Measurements from ENCODE around the gene PPCS.
A peak's percentile ranks its signal among the peaks of the same experiment; 100 is the strongest.
"Not testable (repeated sequence)": the region's sequence is repeated elsewhere in the genome, so short reads cannot be mapped to it uniquely, and the experiment has no call there.

Gene PPCS

GRCh38 chr1:42454403-42454802 lies 1.9 kb upstream of the PPCS start:
- no peak for DNase-seq

DNA sequence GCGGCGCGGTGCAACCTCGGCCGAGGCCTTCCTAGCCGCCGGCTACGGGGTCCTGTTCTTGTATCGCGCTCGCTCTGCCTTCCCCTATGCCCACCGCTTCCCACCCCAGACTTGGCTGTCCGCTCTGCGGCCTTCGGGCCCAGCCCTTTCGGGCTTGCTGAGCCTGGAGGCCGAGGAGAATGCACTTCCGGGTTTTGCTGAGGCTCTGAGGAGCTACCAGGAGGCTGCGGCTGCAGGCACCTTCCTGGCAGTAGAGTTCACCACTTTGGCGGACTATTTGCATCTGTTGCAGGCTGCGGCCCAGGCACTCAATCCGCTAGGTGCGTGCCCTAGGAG lies 379 bp downstream of the PPCS start:
- peak; percentile 57 for DNase-seq

- DNase-seq, result no peak
Measured at GRCh38 chr1:42461196-42461595, 4.9 kb downstream of the PPCS start.

DNA sequence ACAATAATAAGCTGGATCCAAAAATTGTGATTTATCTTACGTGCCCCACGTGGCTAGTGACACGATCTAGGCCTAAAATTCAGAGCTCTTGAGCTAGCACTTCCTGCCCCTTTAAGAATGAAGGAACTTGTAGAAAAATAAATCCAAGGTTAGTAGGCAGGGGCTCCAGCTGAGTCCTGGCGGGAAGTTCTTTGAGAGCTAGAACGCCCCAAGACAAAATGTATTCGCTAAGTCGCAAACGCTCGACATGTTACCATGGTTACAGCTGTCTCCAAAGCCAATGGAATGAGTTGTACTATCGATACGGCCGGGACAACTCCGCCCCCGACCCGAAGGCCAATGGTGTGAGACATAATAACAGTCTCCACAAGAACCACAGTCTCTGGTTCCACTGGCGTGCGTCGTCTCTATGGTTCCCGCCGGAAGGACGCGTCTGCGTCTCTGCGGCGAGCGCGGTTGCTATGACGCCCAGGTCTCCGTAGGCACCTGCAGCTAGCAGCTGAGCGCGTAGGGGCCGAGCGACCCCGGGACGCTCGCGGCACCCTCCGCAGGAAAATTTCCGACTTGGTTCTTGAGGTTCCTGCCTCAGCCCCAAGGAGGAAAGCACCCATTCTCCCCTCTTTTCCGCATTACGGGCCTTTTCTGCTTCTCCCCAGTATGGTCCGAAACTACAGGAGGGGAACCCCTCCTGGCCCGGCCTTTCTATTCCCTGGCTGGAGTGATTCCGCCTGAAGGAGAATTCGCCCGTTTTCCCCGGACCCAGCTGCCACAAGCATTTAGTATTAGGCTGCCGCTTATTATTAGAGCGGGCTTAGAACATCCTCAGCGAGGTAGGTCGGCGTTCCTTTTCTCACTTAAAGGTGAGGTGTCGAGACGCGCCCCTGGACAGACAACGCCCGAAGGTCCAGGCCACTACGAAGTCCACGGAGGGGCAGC lies 6.8 kb downstream of the PPCS start, which contains the start of gene CCDC30:
CCDC30 (plus strand) TSS at position 459 of the 936 bp plus-strand sequence. CDS start 17,266 bp downstream, outside the sequence.
- DNase-seq, result peak; percentile 97

GRCh38 chr1:42463921-42464320 lies 7.6 kb downstream of the PPCS start:
- DNase-seq, result peak; percentile 39

DNA sequence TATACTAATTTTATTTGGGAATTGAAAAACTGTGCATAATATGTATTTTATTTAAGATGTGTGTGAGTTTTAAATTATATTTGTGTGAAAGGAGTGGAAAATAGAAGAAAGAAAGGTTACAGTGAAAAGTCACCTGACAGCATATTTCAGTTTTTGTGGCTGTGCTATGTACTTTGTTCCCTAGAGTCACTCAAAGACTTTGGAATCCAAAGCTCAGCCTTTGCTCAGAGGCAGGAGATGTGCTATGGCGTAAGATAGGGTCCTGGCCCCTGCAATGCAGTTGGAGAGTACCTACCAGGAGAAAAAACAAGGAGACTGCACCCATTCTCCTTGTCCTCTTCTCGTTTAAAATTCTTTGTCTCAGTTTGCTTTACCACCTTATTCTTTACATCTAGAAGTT lies 9.7 kb downstream of the PPCS start:
- DNase-seq, result no peak

GRCh38 chr1:42469727-42470126 lies 13.4 kb downstream of the PPCS start:
- no peak for DNase-seq

GRCh38 chr1:42476605-42477004 lies 20.3 kb downstream of the PPCS start:
- no peak for DNase-seq

- DNase-seq, result not testable (repeated sequence)
Measured at GRCh38 chr1:42477354-42477753, 21.0 kb downstream of the PPCS start.

DNA sequence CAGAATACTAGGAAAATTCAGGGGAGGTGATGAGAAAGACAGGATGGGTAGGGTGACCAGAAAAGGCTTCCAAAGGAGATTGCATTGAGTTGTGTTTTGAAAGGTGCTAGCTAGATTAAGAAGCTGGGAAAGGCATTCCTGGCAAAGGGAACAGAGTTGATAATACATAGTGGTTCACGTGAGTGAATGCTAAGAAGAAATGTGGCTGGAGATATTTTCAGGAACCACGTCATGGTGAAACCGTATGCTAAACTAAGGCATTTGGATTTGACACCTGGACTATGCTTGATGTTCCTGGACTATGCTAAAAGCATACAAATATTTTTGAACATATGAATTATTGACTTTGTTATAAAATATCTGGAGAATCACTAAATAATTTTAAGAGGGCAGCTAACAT lies 21.4 kb downstream of the PPCS start:
- no peak for DNase-seq

- no peak for DNase-seq
Measured at GRCh38 chr1:42479621-42480020, 23.3 kb downstream of the PPCS start.

DNA sequence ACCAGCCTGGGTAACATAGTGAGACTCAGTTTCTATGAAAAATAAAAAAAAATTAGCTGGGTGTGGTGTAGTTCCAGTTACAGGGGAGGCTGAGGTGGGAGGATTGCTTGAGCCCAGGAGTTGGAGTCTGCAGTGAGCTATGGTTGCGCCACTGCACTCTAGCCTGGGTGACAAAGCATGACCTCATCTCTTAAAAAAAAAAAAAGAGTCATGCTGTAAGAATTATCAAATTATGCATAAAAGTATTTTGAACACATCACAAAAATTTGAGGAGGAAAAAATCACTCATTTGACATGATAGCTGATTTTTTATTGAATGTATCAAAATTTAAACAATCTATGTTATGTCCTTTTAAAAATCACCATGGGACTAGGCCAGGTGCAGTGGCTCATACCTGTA lies 24.6 kb downstream of the PPCS start:
- DNase-seq, result no peak

- no peak for DNase-seq
Measured at GRCh38 chr1:42482635-42483153, 26.4 kb downstream of the PPCS start.

DNA sequence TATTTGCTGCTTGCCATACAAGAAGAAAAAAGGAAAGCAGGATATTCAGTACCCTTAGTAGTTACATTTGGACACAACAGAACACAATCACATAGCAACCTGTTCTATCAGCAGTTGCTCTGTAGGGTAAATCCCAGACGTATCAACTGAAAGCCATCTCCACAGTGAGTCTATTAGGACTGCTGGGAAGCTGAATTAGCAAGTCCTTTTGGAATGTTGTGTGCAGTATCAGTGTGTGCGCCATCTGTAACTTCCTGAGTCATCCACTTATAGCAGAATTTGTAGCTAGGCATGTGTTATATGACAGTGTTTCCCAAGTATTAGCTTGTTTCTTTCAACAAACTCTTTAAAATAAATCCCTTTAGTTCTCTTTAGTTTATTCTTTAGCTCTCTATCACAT lies 28.0 kb downstream of the PPCS start:
- no peak for DNase-seq

- DNase-seq, result no peak
Measured at GRCh38 chr1:42490237-42490636, 33.9 kb downstream of the PPCS start.

DNA sequence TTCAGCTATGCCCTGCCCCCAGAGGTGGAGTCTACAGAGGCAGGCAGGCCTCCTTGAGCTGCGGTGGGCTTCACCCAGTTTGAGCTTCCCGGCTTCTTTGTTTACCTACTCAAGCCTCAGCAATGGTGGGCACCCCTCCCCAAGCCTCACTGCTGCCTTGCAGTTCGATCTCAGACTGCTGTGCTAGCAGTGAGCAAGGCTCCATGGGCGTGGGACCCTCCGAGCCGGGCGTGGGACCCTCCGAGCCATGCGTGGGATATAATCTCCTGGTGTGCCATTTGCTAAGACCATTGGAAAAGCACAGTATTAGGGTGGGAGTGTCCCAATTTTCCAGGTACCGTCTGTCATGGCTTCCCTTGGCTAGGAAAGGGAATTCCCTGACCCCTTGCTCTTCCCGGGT lies 45.7 kb downstream of the PPCS start:
- DNase-seq, result not testable (repeated sequence)

GRCh38 chr1:42504535-42505128 lies 48.3 kb downstream of the PPCS start:
- DNase-seq, result no peak

DNA sequence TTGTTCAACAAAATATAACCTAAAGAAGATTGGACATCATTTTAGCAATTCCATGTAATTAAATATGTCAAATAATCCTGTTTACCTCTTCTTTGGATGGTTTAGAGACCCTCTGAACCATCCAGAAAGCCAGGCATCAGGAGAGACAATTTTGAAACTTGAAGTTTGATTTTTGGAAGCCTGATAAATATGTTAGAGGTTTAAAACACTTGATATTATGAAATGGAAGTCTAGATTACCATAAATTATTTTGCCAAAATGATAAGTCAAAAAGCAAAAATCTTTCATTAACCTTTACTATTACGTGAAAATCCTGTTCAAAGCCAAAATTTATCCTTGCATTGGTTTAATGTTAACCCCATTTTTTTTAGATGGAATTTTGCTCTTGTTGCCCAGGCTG lies 50.2 kb downstream of the PPCS start:
- no peak for DNase-seq
